ENCODE results near the gene CNKSR2.

- TF ChIP-seq, protein P1, sequence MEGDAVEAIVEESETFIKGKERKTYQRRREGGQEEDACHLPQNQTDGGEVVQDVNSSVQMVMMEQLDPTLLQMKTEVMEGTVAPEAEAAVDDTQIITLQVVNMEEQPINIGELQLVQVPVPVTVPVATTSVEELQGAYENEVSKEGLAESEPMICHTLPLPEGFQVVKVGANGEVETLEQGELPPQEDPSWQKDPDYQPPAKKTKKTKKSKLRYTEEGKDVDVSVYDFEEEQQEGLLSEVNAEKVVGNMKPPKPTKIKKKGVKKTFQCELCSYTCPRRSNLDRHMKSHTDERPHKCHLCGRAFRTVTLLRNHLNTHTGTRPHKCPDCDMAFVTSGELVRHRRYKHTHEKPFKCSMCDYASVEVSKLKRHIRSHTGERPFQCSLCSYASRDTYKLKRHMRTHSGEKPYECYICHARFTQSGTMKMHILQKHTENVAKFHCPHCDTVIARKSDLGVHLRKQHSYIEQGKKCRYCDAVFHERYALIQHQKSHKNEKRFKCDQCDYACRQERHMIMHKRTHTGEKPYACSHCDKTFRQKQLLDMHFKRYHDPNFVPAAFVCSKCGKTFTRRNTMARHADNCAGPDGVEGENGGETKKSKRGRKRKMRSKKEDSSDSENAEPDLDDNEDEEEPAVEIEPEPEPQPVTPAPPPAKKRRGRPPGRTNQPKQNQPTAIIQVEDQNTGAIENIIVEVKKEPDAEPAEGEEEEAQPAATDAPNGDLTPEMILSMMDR (IDR thresholded peaks at IDR 0.05; ENCODE audit: low read length) = no peak
- no peak for TF ChIP-seq EZH2 (optimal IDR thresholded peaks at IDR 0.05; ENCODE audit: low read depth, low read length)
Observed at GRCh38 chrX:21675931-21676330, 301.7 kb downstream of the CNKSR2 start.
